ENCODE measurements around the gene REL. TPM values are rescaled to one million over a fixed set of nuclear protein-coding genes. Genes with fewer than 3 reads are reported as not detected.
A peak's percentile ranks its signal among the peaks of the same experiment; 100 is the strongest.

The REL gene
- total and polyA plus RNA-seq, 2 of the 13 experiments (the other 11 are each of a cell fraction or from before 2014, with no cell fraction given): 3.7 to 7.0 TPM

GRCh38 chr2:60881047-60881932 is at the start of gene REL (continued):
- TF ChIP-seq ZBTB34 (CRISPR knock-in tag; IDR thresholded peaks at IDR 0.05) (peak; percentile 33; the same call in 1 of the 2 replicates), TOPORS (CRISPR knock-in tag; IDR thresholded peaks at IDR 0.05) (peak; percentile 96; the same call in 1 of the 2 replicates), SP1 (IDR thresholded peaks at IDR 0.05) (no peak), SP1 (CRISPR knock-in tag; IDR thresholded peaks at IDR 0.05) (peak; percentile 62), THAP9 (CRISPR knock-in tag; IDR thresholded peaks at IDR 0.05; ENCODE audit: borderline replicate concordance) (peak; percentile 41; the same call in 1 of the 2 replicates), YEATS2 (CRISPR knock-in tag; IDR thresholded peaks at IDR 0.05; ENCODE audit: borderline replicate concordance) (peak; percentile 30; the same call in 1 of the 2 replicates), TAF15 (IDR thresholded peaks at IDR 0.05; ENCODE audit: low read depth, low read length, poor library complexity, severe bottlenecking) (peak; percentile 68), ZNF430 (CRISPR knock-in tag; IDR thresholded peaks at IDR 0.05) (peak; percentile 84), IRF2 (CRISPR knock-in tag; IDR thresholded peaks at IDR 0.05) (no peak), GATAD1 (CRISPR knock-in tag; IDR thresholded peaks at IDR 0.05) (peak; percentile 56; the same call in 1 of the 2 replicates), REXO4 (CRISPR knock-in tag; IDR thresholded peaks at IDR 0.05; ENCODE audit: borderline replicate concordance) (peak; percentile 64; the same call in 1 of the 2 replicates), HNF1B (CRISPR knock-in tag; IDR thresholded peaks at IDR 0.05) (peak; percentile 91), TBL1XR1 (IDR thresholded peaks at IDR 0.05; ENCODE audit: borderline replicate concordance, low read length, partially characterized antibody) (no peak), AFF4 (CRISPR knock-in tag; IDR thresholded peaks at IDR 0.05) (peak; percentile 59; the same call in 1 of the 2 replicates)
